HFF-Myc (cell line): ENCODE results near the gene PLCD1.

Experiments
- DNase-seq: peaks from one replicate; pipeline ENCODE4 v3.0.0-alpha.2; 2011; ENCODE audit warnings: low read depth; ENCODE audit errors: extremely low read depth
- H3K4me3 ChIP-seq: replicated peaks from 2 replicates; pipeline ENCODE4 v1.5.1; 2011; ENCODE audit warnings: low read depth, mild to moderate bottlenecking, control low read depth, low read length
- CTCF ChIP-seq: IDR thresholded peaks from 2 replicates; pipeline ENCODE4 v1.5.1; 2012; ENCODE audit warnings: mild to moderate bottlenecking, low read depth, low read length, control low read depth; ENCODE audit errors: missing control alignments

PLCD1 gene

GRCh38 chr3:38046821-38047220 lies 17.4 kb upstream of the PLCD1 start:
- TF ChIP-seq CTCF, result no peak
- no peak for DNase-seq
- no peak overlapping the region for H3K4me3 ChIP-seq

GRCh38 chr3:38046027-38046426 lies 16.6 kb upstream of the PLCD1 start:
- TF ChIP-seq CTCF, result no peak
- no peak overlapping the region for H3K4me3 ChIP-seq
- no peak for DNase-seq

GRCh38 chr3:38043486-38043885 lies 14.0 kb upstream of the PLCD1 start:
- DNase-seq, result no peak
- TF ChIP-seq CTCF, result no peak

GRCh38 chr3:38040401-38040800 lies 11.0 kb upstream of the PLCD1 start:
- H3K4me3 ChIP-seq, result no peak overlapping the region
- DNase-seq, result no peak
- TF ChIP-seq CTCF, result no peak

More at GRCh38 chr3:38043486-38043885, 14.0 kb upstream of the PLCD1 start:
- no peak overlapping the region for H3K4me3 ChIP-seq

GRCh38 chr3:38039899-38040261 lies 10.4 kb upstream of the PLCD1 start:
- peak overlapping the region; percentile 31; the same call in 1 of the 2 replicates for H3K4me3 ChIP-seq
- DNase-seq, result no peak
- peak; percentile 11 for TF ChIP-seq CTCF

- TF ChIP-seq CTCF, result no peak
- H3K4me3 ChIP-seq, result peak within 1 kb of the TSS; percentile 31
- peak; percentile 36 for DNase-seq
These were observed 9.9 kb upstream of the PLCD1 start, which contains the start of gene DLEC1 for GRCh38 chr3:38039101-38039898. Gene DLEC1 (plus strand): TSS chr3:38039208. CDS start chr3:38039226, 18 bp downstream.
